GM19438 (cell line): Measurements from ENCODE around the gene ACTL10.

Source experiments
- ATAC-seq: cut with Tn5 transposase; IDR thresholded peaks from one replicate; pipeline ENCODE4 v1.9.1; 2021; ENCODE audit warnings: low read depth; ENCODE audit not compliant: unreplicated experiment

Gene ACTL10

GRCh38 chr20:33648396-33649004 lies 18.2 kb upstream of the ACTL10 start:
- ATAC-seq: no peak

GRCh38 chr20:33649201-33649681 lies 17.5 kb upstream of the ACTL10 start:
- ATAC-seq: no peak

- no peak for ATAC-seq
Measured at GRCh38 chr20:33650111-33650752, 16.5 kb upstream of the ACTL10 start.

- no peak for ATAC-seq
Measured at GRCh38 chr20:33650753-33651561, 15.8 kb upstream of the ACTL10 start.

GRCh38 chr20:33651562-33652048 lies 15.1 kb upstream of the ACTL10 start:
- ATAC-seq: no peak

GRCh38 chr20:33653218-33653899 lies 13.4 kb upstream of the ACTL10 start:
- ATAC-seq: no peak

GRCh38 chr20:33653900-33654596 lies 12.7 kb upstream of the ACTL10 start:
- no peak for ATAC-seq

- no peak for ATAC-seq
Measured at GRCh38 chr20:33654680-33655161, 12.0 kb upstream of the ACTL10 start.

- no peak for ATAC-seq
Measured at GRCh38 chr20:33655164-33655563, 11.6 kb upstream of the ACTL10 start.

- no peak for ATAC-seq
Measured at GRCh38 chr20:33656010-33656782, 10.5 kb upstream of the ACTL10 start.

- ATAC-seq: no peak
Measured at GRCh38 chr20:33656783-33657703, 9.7 kb upstream of the ACTL10 start.

- ATAC-seq: no peak
Measured at GRCh38 chr20:33657704-33658095, 9.0 kb upstream of the ACTL10 start.

GRCh38 chr20:33658510-33658909 lies 8.2 kb upstream of the ACTL10 start:
- ATAC-seq: no peak

- no peak for ATAC-seq
Measured at GRCh38 chr20:33658929-33659328, 7.8 kb upstream of the ACTL10 start.

- ATAC-seq: no peak
Measured at GRCh38 chr20:33659341-33660034, 7.3 kb upstream of the ACTL10 start.

GRCh38 chr20:33660035-33660684 lies 6.6 kb upstream of the ACTL10 start:
- no peak for ATAC-seq

- no peak for ATAC-seq
Measured at GRCh38 chr20:33660685-33661058, 6.1 kb upstream of the ACTL10 start.
